Mesenchymal stem cell (in vitro differentiated cells and primary cell): Measurements from ENCODE around the gene MLLT1.
A peak's percentile ranks its signal among the peaks of the same experiment; 100 is the strongest.

ENCODE experiments used
- DNase-seq: peaks from one replicate; pipeline ENCODE4 v3.0.0-alpha.2; 2013
- H2AFZ ChIP-seq: one replicate; pipeline ENCODE4 v1.6.1; 2013; ENCODE audit warnings: low read depth, mild to moderate bottlenecking, control low read depth, inconsistent platforms, low read length, moderate library complexity
- H2AK5ac ChIP-seq: 2 replicates; pipeline ENCODE4 v1.6.1; 2013; ENCODE audit warnings: low read length, moderate library complexity, mild to moderate bottlenecking, inconsistent platforms; ENCODE audit not compliant: severe bottlenecking
- H2BK120ac ChIP-seq: one replicate; pipeline ENCODE4 v1.6.1; 2013; ENCODE audit warnings: low read depth, mild to moderate bottlenecking, inconsistent platforms, low read length, moderate library complexity
- H2BK12ac ChIP-seq, 2 experiments: one replicate each; pipeline ENCODE4 v1.6.1; 2013; ENCODE audit warnings: inconsistent platforms in 2 of 2, low read length in 2 of 2, mild to moderate bottlenecking in 2 of 2, moderate library complexity in 2 of 2, control low read depth in 1 of 2
- H2BK15ac ChIP-seq: one replicate; pipeline ENCODE4 v1.6.1; 2013; ENCODE audit warnings: mild to moderate bottlenecking, low read depth, inconsistent platforms; ENCODE audit not compliant: poor library complexity, severe bottlenecking
- H2BK5ac ChIP-seq: 2 replicates; pipeline ENCODE4 v1.6.1; 2013; ENCODE audit warnings: low read depth, mild to moderate bottlenecking, low read length, control low read depth, inconsistent platforms; ENCODE audit not compliant: poor library complexity, severe bottlenecking
- H3K14ac ChIP-seq, 2 experiments: one replicate each; pipeline ENCODE4 v1.6.1; 2013; ENCODE audit warnings: inconsistent platforms in 2 of 2, low read length in 2 of 2, control low read depth in 1 of 2, mild to moderate bottlenecking in 1 of 2, moderate library complexity in 1 of 2
- H3K18ac ChIP-seq, 2 experiments: one replicate each; pipeline ENCODE4 v1.6.1; 2013; ENCODE audit warnings: inconsistent platforms in 2 of 2, low read length in 2 of 2, control low read depth in 1 of 2, low read depth in 1 of 2, mild to moderate bottlenecking in 1 of 2
- H3K23ac ChIP-seq, 2 experiments: one replicate each; pipeline ENCODE4 v1.6.1; 2013; ENCODE audit warnings: inconsistent platforms in 2 of 2, low read length in 2 of 2, mild to moderate bottlenecking in 2 of 2, moderate library complexity in 2 of 2, control low read depth in 1 of 2
- H3K27ac ChIP-seq: 2 replicates; pipeline ENCODE4 v1.5.1; 2013; ENCODE audit warnings: mild to moderate bottlenecking, moderate library complexity, low read length, control low read depth, inconsistent platforms; ENCODE audit not compliant: poor library complexity, severe bottlenecking
- H3K27me3 ChIP-seq, 2 experiments: 2 replicates each; pipeline versions ENCODE4 v1.6.1 to v1.7.0; 2013; ENCODE audit warnings: low read length in 2 of 2, mild to moderate bottlenecking in 2 of 2, moderate library complexity in 2 of 2, control low read depth in 1 of 2, inconsistent platforms in 1 of 2; ENCODE audit not compliant: control insufficient read depth in 1 of 2, insufficient read depth in 1 of 2
- H3K36me3 ChIP-seq, 2 experiments: 2 replicates each; pipeline versions ENCODE4 v1.6.1 to v1.7.0; 2013; ENCODE audit warnings: low read length in 2 of 2, control low read depth in 1 of 2, inconsistent platforms in 1 of 2, low read depth in 1 of 2, mild to moderate bottlenecking in 1 of 2; ENCODE audit not compliant: insufficient read depth in 2 of 2, control insufficient read depth in 1 of 2
- H3K4ac ChIP-seq, 2 experiments: one replicate each; pipeline ENCODE4 v1.6.1; 2013; ENCODE audit warnings: inconsistent platforms in 2 of 2, low read length in 2 of 2, mild to moderate bottlenecking in 2 of 2, moderate library complexity in 2 of 2, control low read depth in 1 of 2, low read depth in 1 of 2
- H3K4me1 ChIP-seq: 2 replicates; pipeline ENCODE4 v1.6.1; 2013; ENCODE audit warnings: low read depth, low read length, control low read depth; ENCODE audit not compliant: control insufficient read depth, insufficient read depth
- H3K4me2 ChIP-seq: 2 replicates; pipeline ENCODE4 v1.6.1; 2013; ENCODE audit warnings: low read length, mild to moderate bottlenecking, inconsistent platforms; ENCODE audit not compliant: poor library complexity, severe bottlenecking
- H3K4me3 ChIP-seq, 2 experiments: 2 replicates each; pipeline versions ENCODE4 v1.5.1 to v1.7.0; 2013; ENCODE audit warnings: low read length in 2 of 2, mild to moderate bottlenecking in 2 of 2, control low read depth in 1 of 2, low read depth in 1 of 2; ENCODE audit not compliant: insufficient read depth in 1 of 2
- H3K79me1 ChIP-seq: replicated peaks from 2 replicates; pipeline ENCODE4 v1.6.1; 2013; ENCODE audit warnings: mild to moderate bottlenecking, control low read depth, low read length, inconsistent platforms; ENCODE audit not compliant: poor library complexity, severe bottlenecking
- H3K9ac ChIP-seq: 2 replicates; pipeline ENCODE4 v1.7.0; 2013; ENCODE audit warnings: mild to moderate bottlenecking, low read length, moderate library complexity
- H3K9me3 ChIP-seq: 2 replicates; pipeline ENCODE4 v1.7.0; 2013; ENCODE audit warnings: mild to moderate bottlenecking, low read length; ENCODE audit not compliant: control insufficient read depth
- H4K8ac ChIP-seq: one replicate; pipeline ENCODE4 v1.6.1; 2013; ENCODE audit warnings: inconsistent platforms, mild to moderate bottlenecking, low read length, moderate library complexity
- H4K91ac ChIP-seq: one replicate; pipeline ENCODE4 v1.6.1; 2013; ENCODE audit warnings: mild to moderate bottlenecking, low read length, inconsistent platforms
- WGBS: methylation state at CpG from one replicate; pipeline ENCODE4 v1.1.7; 2013; ENCODE audit warnings: mixed read lengths; 5-methylcytosine and 5-hydroxymethylcytosine counted together

Gene MLLT1

GRCh38 chr19:6221220-6221877, 58.4 kb downstream of the MLLT1 start:
- Histone ChIP-seq H2BK5ac (no peak overlapping the region), H3K36me3 (peaks cover 29 to 94% of the 10 kb centered on the region in 2 experiments), H3K4me1 (peaks cover 39% of the 10 kb centered on the region), H3K27ac (no peak overlapping the region), H2BK12ac (no peak overlapping the region), H2AFZ (no peak overlapping the region), H4K8ac (no peak overlapping the region), H3K18ac (no peak overlapping the region), H3K4me3 (no peak overlapping the region), H3K23ac (no peak overlapping the region), H2AK5ac (no peak overlapping the region), H2BK120ac (no peak overlapping the region), H2BK15ac (no peak overlapping the region), H3K79me1 (peaks cover 64% of the 10 kb centered on the region), H3K4me2 (no peak overlapping the region), H3K27me3 (no peaks in the 10 kb centered on the region), H3K9ac (no peak overlapping the region), H3K14ac (no peak overlapping the region), H3K9me3 (no peaks in the 10 kb centered on the region), H4K91ac (no peak overlapping the region), H3K4ac (no peak overlapping the region)
- no peak for DNase-seq
- 95% methylated on average over 17 of the region's 17 CpGs for WGBS

GRCh38 chr19:6220385-6221191, 59.2 kb downstream of the MLLT1 start:
- no peak for DNase-seq
- Histone ChIP-seq H3K23ac (no peak overlapping the region), H3K79me1 (peaks cover 66% of the 10 kb centered on the region), H3K9me3 (no peaks in the 10 kb centered on the region), H3K36me3 (peaks cover 23 to 94% of the 10 kb centered on the region in 2 experiments), H2BK5ac (no peak overlapping the region), H4K8ac (no peak overlapping the region), H2AK5ac (no peak overlapping the region), H3K4me1 (peaks cover 41% of the 10 kb centered on the region), H3K4ac (no peak overlapping the region), H3K9ac (peak overlapping the region; percentile 68), H3K27ac (no peak overlapping the region), H3K27me3 (no peaks in the 10 kb centered on the region), H3K4me3 (peak overlapping the region in 1 of 2 experiments; percentile 61), H4K91ac (no peak overlapping the region), H3K4me2 (no peak overlapping the region), H2BK15ac (no peak overlapping the region), H2AFZ (no peak overlapping the region), H2BK120ac (no peak overlapping the region), H3K18ac (no peak overlapping the region), H2BK12ac (no peak overlapping the region), H3K14ac (no peak overlapping the region)
- WGBS, result 93% methylated on average over 28 of the region's 28 CpGs

- Histone ChIP-seq H3K36me3 (peaks cover 19 to 94% of the 10 kb centered on the region in 2 experiments), H3K23ac (no peak overlapping the region), H3K27ac (no peak overlapping the region), H3K4ac (no peak overlapping the region), H3K27me3 (no peaks in the 10 kb centered on the region), H2AK5ac (no peak overlapping the region), H3K14ac (no peak overlapping the region), H4K91ac (no peak overlapping the region), H3K79me1 (peaks cover 60% of the 10 kb centered on the region), H3K4me2 (no peak overlapping the region), H2BK120ac (no peak overlapping the region), H3K18ac (no peak overlapping the region), H2BK12ac (peak overlapping the region in 1 of 2 experiments; percentile 52), H2AFZ (no peak overlapping the region), H3K4me3 (peak overlapping the region in 1 of 2 experiments; percentile 61), H3K4me1 (peaks cover 41% of the 10 kb centered on the region), H2BK5ac (no peak overlapping the region), H3K9me3 (no peaks in the 10 kb centered on the region), H2BK15ac (no peak overlapping the region), H4K8ac (no peak overlapping the region), H3K9ac (peak overlapping the region; percentile 68)
- 90% methylated on average over 24 of the region's 24 CpGs for WGBS
- DNase-seq, result no peak
Observed at GRCh38 chr19:6219586-6220290, 60.0 kb downstream of the MLLT1 start.

GRCh38 chr19:6219147-6219525, 60.6 kb downstream of the MLLT1 start:
- Histone ChIP-seq H2BK5ac (no peak overlapping the region), H2AK5ac (no peak overlapping the region), H3K4me1 (peaks cover 38% of the 10 kb centered on the region), H3K4ac (no peak overlapping the region), H3K4me3 (no peak overlapping the region), H3K18ac (no peak overlapping the region), H3K9me3 (no peaks in the 10 kb centered on the region), H2AFZ (no peak overlapping the region), H3K27ac (no peak overlapping the region), H2BK15ac (no peak overlapping the region), H2BK120ac (no peak overlapping the region), H3K27me3 (no peaks in the 10 kb centered on the region), H4K91ac (no peak overlapping the region), H3K36me3 (peaks cover 22 to 96% of the 10 kb centered on the region in 2 experiments), H3K9ac (no peak overlapping the region), H3K23ac (no peak overlapping the region), H3K14ac (peak overlapping the region in 1 of 2 experiments; percentile 21), H3K79me1 (peaks cover 57% of the 10 kb centered on the region), H2BK12ac (peak overlapping the region in 1 of 2 experiments; percentile 52), H3K4me2 (no peak overlapping the region), H4K8ac (no peak overlapping the region)
- no peak for DNase-seq
- 81% methylated on average over 5 of the region's 8 CpGs for WGBS
